Measurements from ENCODE around the gene DTX3.
"Not testable (repeated sequence)": the region's sequence is repeated elsewhere in the genome, so short reads cannot be mapped to it uniquely, and the experiment has no call there.

DTX3 gene

DNA sequence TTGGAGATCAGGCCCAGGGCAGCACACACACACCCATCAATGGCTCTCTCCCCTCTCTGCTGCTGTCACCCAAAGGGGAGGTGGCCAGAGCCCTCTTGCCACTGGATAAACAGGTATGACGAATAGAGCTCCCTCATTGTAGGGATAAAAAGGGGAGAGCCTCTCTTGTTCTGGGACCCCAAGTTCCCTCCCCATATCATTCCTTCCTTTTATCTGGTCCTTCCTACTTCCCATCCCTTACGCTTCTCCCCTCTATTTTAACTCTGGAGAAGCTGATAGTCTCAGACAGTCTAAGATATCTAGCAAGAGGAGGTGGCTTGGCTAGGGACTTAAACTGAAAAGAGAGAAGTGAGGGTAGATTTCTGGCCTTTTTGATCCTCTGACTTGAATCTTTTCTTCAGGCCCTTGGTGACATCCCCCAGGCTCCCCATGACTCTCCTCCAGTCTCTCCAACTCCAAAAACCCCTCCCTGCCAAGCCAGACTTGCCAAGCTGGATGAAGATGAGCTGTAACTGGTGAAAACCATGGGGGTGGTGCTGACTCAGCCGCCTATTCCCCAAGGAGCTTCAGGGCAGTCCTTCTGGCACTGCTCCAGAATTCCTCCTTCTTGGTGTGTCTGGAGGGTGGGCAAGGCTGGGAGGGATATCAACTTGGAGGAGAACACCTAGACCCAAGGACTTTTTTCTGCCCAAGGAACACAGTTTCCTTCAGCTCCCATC lies 11.9 kb downstream of the DTX3 start:
- H3K4me3 ChIP-seq (ENCODE audit: low read depth, low read length), result no peak overlapping the region
- TF ChIP-seq, protein P1, sequence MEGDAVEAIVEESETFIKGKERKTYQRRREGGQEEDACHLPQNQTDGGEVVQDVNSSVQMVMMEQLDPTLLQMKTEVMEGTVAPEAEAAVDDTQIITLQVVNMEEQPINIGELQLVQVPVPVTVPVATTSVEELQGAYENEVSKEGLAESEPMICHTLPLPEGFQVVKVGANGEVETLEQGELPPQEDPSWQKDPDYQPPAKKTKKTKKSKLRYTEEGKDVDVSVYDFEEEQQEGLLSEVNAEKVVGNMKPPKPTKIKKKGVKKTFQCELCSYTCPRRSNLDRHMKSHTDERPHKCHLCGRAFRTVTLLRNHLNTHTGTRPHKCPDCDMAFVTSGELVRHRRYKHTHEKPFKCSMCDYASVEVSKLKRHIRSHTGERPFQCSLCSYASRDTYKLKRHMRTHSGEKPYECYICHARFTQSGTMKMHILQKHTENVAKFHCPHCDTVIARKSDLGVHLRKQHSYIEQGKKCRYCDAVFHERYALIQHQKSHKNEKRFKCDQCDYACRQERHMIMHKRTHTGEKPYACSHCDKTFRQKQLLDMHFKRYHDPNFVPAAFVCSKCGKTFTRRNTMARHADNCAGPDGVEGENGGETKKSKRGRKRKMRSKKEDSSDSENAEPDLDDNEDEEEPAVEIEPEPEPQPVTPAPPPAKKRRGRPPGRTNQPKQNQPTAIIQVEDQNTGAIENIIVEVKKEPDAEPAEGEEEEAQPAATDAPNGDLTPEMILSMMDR (IDR thresholded peaks at IDR 0.05; ENCODE audit: insufficient read depth, low read depth, low read length, missing control alignments), result no peak
- no peak for DNase-seq (ENCODE audit: low read depth)

DNA sequence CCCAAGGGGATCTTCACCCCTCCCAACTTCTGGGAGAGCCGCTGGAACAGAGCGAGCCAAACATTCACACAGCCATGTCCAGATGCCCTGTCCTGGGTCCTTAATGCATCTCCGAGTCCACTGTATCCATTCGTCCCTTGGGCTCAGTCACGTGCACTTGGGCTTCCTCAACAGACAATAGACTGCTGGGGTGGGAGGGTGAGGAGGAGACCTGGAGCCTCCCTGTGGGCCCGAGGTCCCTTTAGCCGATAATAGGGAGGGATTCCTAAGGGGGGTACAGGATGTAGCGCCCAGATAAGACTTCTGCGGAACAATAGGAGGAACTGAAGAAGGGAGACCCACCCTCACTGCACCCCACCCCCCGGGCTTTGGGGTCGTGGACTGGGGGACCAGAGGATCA lies 13.3 kb downstream of the DTX3 start:
- TF ChIP-seq, protein P1 (IDR thresholded peaks at IDR 0.05; ENCODE audit: insufficient read depth, low read depth, low read length, missing control alignments), result no peak
- no peak overlapping the region for H3K4me3 ChIP-seq (ENCODE audit: low read depth, low read length)
- no peak for DNase-seq (ENCODE audit: low read depth)

- DNase-seq (ENCODE audit: low read depth), result not testable (repeated sequence)
These were observed 13.8 kb downstream of the DTX3 start for GRCh38 chr12:57618431-57618830.

DNA sequence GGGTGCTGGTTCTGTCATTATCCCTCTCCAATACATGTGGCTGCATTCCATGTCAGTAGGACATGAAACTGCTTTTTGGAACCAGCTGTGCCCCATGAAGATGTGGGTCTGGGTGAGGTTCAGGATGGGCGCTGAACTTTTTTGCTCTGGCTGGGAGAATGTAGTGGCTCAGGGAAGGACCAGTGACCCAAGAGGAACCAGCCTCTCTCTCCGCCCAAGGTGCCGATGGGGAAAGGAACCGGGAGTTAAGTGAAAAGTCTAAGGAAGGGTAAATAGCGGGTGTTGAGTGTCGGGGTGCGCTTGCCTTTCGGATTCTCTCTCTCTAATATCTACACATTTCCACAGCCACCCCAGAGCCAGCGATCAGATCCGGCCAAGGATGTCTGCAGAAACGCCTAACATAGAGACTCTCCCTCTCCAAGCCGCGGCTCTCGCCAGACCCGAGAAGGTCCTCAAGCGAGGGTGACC lies 14.4 kb downstream of the DTX3 start:
- TF ChIP-seq, protein P1 (IDR thresholded peaks at IDR 0.05; ENCODE audit: insufficient read depth, low read depth, low read length, missing control alignments), result no peak
- no peak for DNase-seq (ENCODE audit: low read depth)
- H3K4me3 ChIP-seq (ENCODE audit: low read depth, low read length), result no peak overlapping the region

More at GRCh38 chr12:57618431-57618830, 13.8 kb downstream of the DTX3 start:
- not testable (repeated sequence) for H3K4me3 ChIP-seq (ENCODE audit: low read depth, low read length)

GRCh38 chr12:57619434-57620244 lies 15.0 kb downstream of the DTX3 start:
- no peak overlapping the region for H3K4me3 ChIP-seq (ENCODE audit: low read depth, low read length)
- DNase-seq (ENCODE audit: low read depth), result no peak
- TF ChIP-seq, protein P1 (IDR thresholded peaks at IDR 0.05; ENCODE audit: insufficient read depth, low read depth, low read length, missing control alignments), result no peak

- no peak overlapping the region for H3K4me3 ChIP-seq (ENCODE audit: low read depth, low read length)
- TF ChIP-seq, protein P1 (IDR thresholded peaks at IDR 0.05; ENCODE audit: insufficient read depth, low read depth, low read length, missing control alignments), result no peak
- DNase-seq (ENCODE audit: low read depth), result no peak
These were observed 15.8 kb downstream of the DTX3 start for GRCh38 chr12:57620245-57620935.

All from GM12865 (cell line).